ENCODE measurements around the gene MYO3B. TPM values are rescaled to one million over a fixed set of nuclear protein-coding genes. Genes with fewer than 3 reads are reported as not detected.

MYO3B gene
- total RNA-seq, 1 experiment from 2014 or later: not detected

DNA sequence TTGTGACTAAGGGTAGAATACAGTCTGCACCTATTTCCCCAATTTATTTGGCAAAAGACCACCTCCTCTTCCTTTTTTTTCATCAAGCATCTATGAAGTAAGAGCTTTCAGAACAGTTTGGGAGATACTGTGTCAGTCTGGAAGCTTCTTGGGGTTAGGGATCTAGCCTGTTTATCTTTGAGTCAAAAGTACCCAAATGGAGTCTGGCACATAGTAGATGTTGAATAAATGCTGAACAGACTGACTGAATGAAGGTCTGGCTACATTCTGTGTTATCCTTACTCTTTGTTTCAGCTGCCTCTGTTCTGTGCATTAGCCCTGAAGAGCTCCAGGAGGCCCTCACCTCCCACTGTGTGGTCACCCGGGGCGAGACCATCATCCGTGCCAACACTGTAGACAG is 223.2 kb downstream of the MYO3B start:
- peaks cover 9% of the 10 kb centered on the region for H3K27me3 Mint-ChIP-seq (ENCODE audit: insufficient read depth, unreplicated experiment)

GRCh38 chr2:170404846-170405245 is 226.9 kb downstream of the MYO3B start:
- no peak for TF ChIP-seq CTCF (IDR thresholded peaks at IDR 0.05; ENCODE audit: unreplicated experiment)
- Mint-ChIP-seq H3K27me3 (ENCODE audit: insufficient read depth, unreplicated experiment) (peaks cover 22% of the 10 kb centered on the region), H3K9me3 (ENCODE audit: unreplicated experiment) (no peaks in the 10 kb centered on the region), H3K36me3 (ENCODE audit: insufficient read depth, unreplicated experiment) (no peaks in the 10 kb centered on the region), H3K4me3 (ENCODE audit: unreplicated experiment) (no peak overlapping the region), H3K27ac (ENCODE audit: low read depth, unreplicated experiment) (no peak overlapping the region), H3K4me1 (ENCODE audit: insufficient read depth, unreplicated experiment) (peaks cover 8% of the 10 kb centered on the region)
- CTCF ChIA-PET: interaction anchor here (0.5 kb wide), 1 partner anchor 415 kb away, joined by 3 read pairs; no protein-coding TSS in a partner anchor
- no peak for DNase-seq (ENCODE audit: unreplicated experiment)
- POLR2A ChIA-PET: interaction anchor here (0.7 kb wide), 1 partner anchor 406 kb away, joined by 3 read pairs; no protein-coding TSS in a partner anchor
- BruUV-seq (replicated peaks): no TSS peak
- intact Hi-C loops (cut with micrococcal nuclease): loop anchor here (5.0 kb wide), 1 partner anchor 312 kb away; the partner anchor contains the start of gene SP5

More for the DNA sequence above, 223.2 kb downstream of the MYO3B start:
- Mint-ChIP-seq H3K9me3 (ENCODE audit: unreplicated experiment) (no peaks in the 10 kb centered on the region), H3K4me3 (ENCODE audit: unreplicated experiment) (no peak overlapping the region), H3K27ac (ENCODE audit: low read depth, unreplicated experiment) (no peak overlapping the region), H3K36me3 (ENCODE audit: insufficient read depth, unreplicated experiment) (no peaks in the 10 kb centered on the region), H3K4me1 (ENCODE audit: insufficient read depth, unreplicated experiment) (no peaks in the 10 kb centered on the region)
- CTCF ChIA-PET: interaction anchor here (0.5 to 2.8 kb wide), 5 partner anchors 8 to 415 kb away, joined by 3 to 12 read pairs (median 4); partner anchors contain the start of gene GAD1
- no peak for DNase-seq (ENCODE audit: unreplicated experiment)
- POLR2A ChIA-PET: no interaction called here
- no peak for TF ChIP-seq CTCF (IDR thresholded peaks at IDR 0.05; ENCODE audit: unreplicated experiment)
- intact Hi-C loops (cut with micrococcal nuclease): no loop called here
- BruUV-seq (replicated peaks): no TSS peak

DNA sequence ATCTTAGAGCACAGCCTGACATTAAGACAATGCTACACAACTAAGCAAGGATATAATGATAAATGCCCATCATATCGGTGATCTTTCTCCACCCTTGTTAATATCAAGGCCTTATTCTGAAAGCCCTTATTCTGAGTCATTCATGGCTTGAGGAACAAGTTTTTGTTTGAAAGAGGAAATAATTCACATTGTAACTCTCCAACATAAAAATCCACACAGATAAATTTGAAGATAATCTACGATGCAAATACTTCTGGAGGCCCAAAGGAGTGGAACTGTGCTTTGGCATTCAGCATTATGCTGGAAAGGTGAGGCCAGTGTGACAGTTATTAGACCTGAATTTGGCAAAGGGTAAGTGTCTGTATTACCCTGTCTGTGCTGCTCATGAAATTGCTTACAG is 227.4 kb downstream of the MYO3B start:
- peaks cover 22% of the 10 kb centered on the region for H3K27me3 Mint-ChIP-seq (ENCODE audit: insufficient read depth, unreplicated experiment)
- BruUV-seq (replicated peaks): no TSS peak

More for the DNA sequence above, 227.4 kb downstream of the MYO3B start:
- Mint-ChIP-seq H3K36me3 (ENCODE audit: insufficient read depth, unreplicated experiment) (no peaks in the 10 kb centered on the region), H3K4me1 (ENCODE audit: insufficient read depth, unreplicated experiment) (peaks cover 8% of the 10 kb centered on the region), H3K9me3 (ENCODE audit: unreplicated experiment) (no peaks in the 10 kb centered on the region), H3K4me3 (ENCODE audit: unreplicated experiment) (no peak overlapping the region), H3K27ac (ENCODE audit: low read depth, unreplicated experiment) (no peak overlapping the region)
- CTCF ChIA-PET: interaction anchor here (0.5 to 1.0 kb wide), 4 partner anchors 30 to 411 kb away, joined by 3 to 4 read pairs (median 4); partner anchors contain the start of gene GAD1
- DNase-seq (ENCODE audit: unreplicated experiment): no peak
- POLR2A ChIA-PET: no interaction called here
- intact Hi-C loops (cut with micrococcal nuclease): loop anchor here (5.0 kb wide), 1 partner anchor 312 kb away; the partner anchor contains the start of gene SP5
- TF ChIP-seq CTCF (IDR thresholded peaks at IDR 0.05; ENCODE audit: unreplicated experiment): no peak
